ENCODE results near the gene PROX1. TPM values are rescaled to one million over a fixed set of nuclear protein-coding genes. Genes with fewer than 3 reads are reported as not detected.

The PROX1 gene
- total RNA-seq, 1 donor from 2014 or later, result 4.8 TPM

DNA sequence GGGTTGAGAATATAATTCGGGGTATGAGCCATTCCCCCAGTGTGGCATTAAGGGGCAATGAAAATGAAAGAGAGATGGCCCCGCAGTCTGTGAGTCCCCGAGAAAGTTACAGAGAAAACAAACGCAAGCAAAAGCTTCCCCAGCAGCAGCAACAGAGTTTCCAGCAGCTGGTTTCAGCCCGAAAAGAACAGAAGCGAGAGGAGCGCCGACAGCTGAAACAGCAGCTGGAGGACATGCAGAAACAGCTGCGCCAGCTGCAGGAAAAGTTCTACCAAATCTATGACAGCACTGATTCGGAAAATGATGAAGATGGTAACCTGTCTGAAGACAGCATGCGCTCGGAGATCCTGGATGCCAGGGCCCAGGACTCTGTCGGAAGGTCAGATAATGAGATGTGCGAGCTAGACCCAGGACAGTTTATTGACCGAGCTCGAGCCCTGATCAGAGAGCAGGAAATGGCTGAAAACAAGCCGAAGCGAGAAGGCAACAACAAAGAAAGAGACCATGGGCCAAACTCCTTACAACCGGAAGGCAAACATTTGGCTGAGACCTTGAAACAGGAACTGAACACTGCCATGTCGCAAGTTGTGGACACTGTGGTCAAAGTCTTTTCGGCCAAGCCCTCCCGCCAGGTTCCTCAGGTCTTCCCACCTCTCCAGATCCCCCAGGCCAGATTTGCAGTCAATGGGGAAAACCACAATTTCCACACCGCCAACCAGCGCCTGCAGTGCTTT is 9.4 kb downstream of the PROX1 start:
- DNase-seq (ENCODE audit: low read depth), result no peak
- Mint-ChIP-seq H3K27me3 (ENCODE audit: low read depth, unreplicated experiment) (peaks cover 19% of the 10 kb centered on the region), H3K4me3 (ENCODE audit: unreplicated experiment) (no peak overlapping the region), H3K9me3 (ENCODE audit: unreplicated experiment) (peaks cover 5% of the 10 kb centered on the region), H3K27ac (ENCODE audit: unreplicated experiment) (no peak overlapping the region), H3K36me3 (ENCODE audit: low read depth, unreplicated experiment) (peaks cover 11% of the 10 kb centered on the region), H3K4me1 (ENCODE audit: low read depth, unreplicated experiment) (no peaks in the 10 kb centered on the region)
- Histone ChIP-seq H3K4me1 (ENCODE audit: insufficient read depth, low read length) (peaks cover 4% of the 10 kb centered on the region), H3K27ac (ENCODE audit: low read depth, low read length) (no peak overlapping the region), H3K4me2 (ENCODE audit: low read length) (no peak overlapping the region), H3K79me2 (ENCODE audit: insufficient read depth, low read length) (no peaks in the 10 kb centered on the region), H3K27me3 (ENCODE audit: insufficient read depth, low read length) (peaks cover 2% of the 10 kb centered on the region), H3K4me3 (ENCODE audit: insufficient read depth, low read depth, low read length) (no peak overlapping the region), H3K9ac (ENCODE audit: low read length) (no peak overlapping the region), H2AFZ (ENCODE audit: low read depth, low read length) (no peak overlapping the region), H3K9me3 (ENCODE audit: insufficient read depth, low read depth, low read length) (no peaks in the 10 kb centered on the region), H4K20me1 (ENCODE audit: insufficient read depth, low read length) (no peaks in the 10 kb centered on the region), H3K36me3 (ENCODE audit: insufficient read depth, low read length) (no peaks in the 10 kb centered on the region)
- TF ChIP-seq, protein P1, sequence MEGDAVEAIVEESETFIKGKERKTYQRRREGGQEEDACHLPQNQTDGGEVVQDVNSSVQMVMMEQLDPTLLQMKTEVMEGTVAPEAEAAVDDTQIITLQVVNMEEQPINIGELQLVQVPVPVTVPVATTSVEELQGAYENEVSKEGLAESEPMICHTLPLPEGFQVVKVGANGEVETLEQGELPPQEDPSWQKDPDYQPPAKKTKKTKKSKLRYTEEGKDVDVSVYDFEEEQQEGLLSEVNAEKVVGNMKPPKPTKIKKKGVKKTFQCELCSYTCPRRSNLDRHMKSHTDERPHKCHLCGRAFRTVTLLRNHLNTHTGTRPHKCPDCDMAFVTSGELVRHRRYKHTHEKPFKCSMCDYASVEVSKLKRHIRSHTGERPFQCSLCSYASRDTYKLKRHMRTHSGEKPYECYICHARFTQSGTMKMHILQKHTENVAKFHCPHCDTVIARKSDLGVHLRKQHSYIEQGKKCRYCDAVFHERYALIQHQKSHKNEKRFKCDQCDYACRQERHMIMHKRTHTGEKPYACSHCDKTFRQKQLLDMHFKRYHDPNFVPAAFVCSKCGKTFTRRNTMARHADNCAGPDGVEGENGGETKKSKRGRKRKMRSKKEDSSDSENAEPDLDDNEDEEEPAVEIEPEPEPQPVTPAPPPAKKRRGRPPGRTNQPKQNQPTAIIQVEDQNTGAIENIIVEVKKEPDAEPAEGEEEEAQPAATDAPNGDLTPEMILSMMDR (IDR thresholded peaks at IDR 0.05; ENCODE audit: insufficient read depth, low read depth, low read length), result no peak
- no peak for TF ChIP-seq EZH2 (IDR thresholded peaks at IDR 0.05; ENCODE audit: insufficient read depth, low read length)
- no peak for FAIRE-seq

DNA sequence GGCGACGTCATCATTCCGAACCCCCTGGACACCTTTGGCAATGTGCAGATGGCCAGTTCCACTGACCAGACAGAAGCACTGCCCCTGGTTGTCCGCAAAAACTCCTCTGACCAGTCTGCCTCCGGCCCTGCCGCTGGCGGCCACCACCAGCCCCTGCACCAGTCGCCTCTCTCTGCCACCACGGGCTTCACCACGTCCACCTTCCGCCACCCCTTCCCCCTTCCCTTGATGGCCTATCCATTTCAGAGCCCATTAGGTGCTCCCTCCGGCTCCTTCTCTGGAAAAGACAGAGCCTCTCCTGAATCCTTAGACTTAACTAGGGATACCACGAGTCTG is 10.0 kb downstream of the PROX1 start:
- no peak for DNase-seq (ENCODE audit: low read depth)
- no peak overlapping the region for H2AFZ ChIP-seq (ENCODE audit: low read depth, low read length)
- H3K9ac ChIP-seq (ENCODE audit: low read length), result no peak overlapping the region
- no peak for FAIRE-seq
- peaks cover 2% of the 10 kb centered on the region for H3K27me3 ChIP-seq (ENCODE audit: insufficient read depth, low read length)
- H3K9me3 ChIP-seq (ENCODE audit: insufficient read depth, low read depth, low read length), result no peaks in the 10 kb centered on the region
- peaks cover 5% of the 10 kb centered on the region for H3K9me3 Mint-ChIP-seq (ENCODE audit: unreplicated experiment)
- peaks cover 3% of the 10 kb centered on the region for H3K4me1 Mint-ChIP-seq (ENCODE audit: low read depth, unreplicated experiment)
- H3K27me3 Mint-ChIP-seq (ENCODE audit: low read depth, unreplicated experiment), result peaks cover 15% of the 10 kb centered on the region
- peaks cover 8% of the 10 kb centered on the region for H3K4me1 ChIP-seq (ENCODE audit: insufficient read depth, low read length)
- H3K27ac Mint-ChIP-seq (ENCODE audit: unreplicated experiment), result no peak overlapping the region
- no peak overlapping the region for H3K4me3 ChIP-seq (ENCODE audit: insufficient read depth, low read depth, low read length)
- peaks cover 11% of the 10 kb centered on the region for H3K36me3 Mint-ChIP-seq (ENCODE audit: low read depth, unreplicated experiment)
- no peak overlapping the region for H3K4me2 ChIP-seq (ENCODE audit: low read length)
- TF ChIP-seq, protein P1 (IDR thresholded peaks at IDR 0.05; ENCODE audit: insufficient read depth, low read depth, low read length), result no peak
- TF ChIP-seq EZH2 (IDR thresholded peaks at IDR 0.05; ENCODE audit: insufficient read depth, low read length), result no peak
- H3K27ac ChIP-seq (ENCODE audit: low read depth, low read length), result no peak overlapping the region
- H3K79me2 ChIP-seq (ENCODE audit: insufficient read depth, low read length), result no peaks in the 10 kb centered on the region
- H3K4me3 Mint-ChIP-seq (ENCODE audit: unreplicated experiment), result no peak overlapping the region
- no peaks in the 10 kb centered on the region for H4K20me1 ChIP-seq (ENCODE audit: insufficient read depth, low read length)
- H3K36me3 ChIP-seq (ENCODE audit: insufficient read depth, low read length), result no peaks in the 10 kb centered on the region

DNA sequence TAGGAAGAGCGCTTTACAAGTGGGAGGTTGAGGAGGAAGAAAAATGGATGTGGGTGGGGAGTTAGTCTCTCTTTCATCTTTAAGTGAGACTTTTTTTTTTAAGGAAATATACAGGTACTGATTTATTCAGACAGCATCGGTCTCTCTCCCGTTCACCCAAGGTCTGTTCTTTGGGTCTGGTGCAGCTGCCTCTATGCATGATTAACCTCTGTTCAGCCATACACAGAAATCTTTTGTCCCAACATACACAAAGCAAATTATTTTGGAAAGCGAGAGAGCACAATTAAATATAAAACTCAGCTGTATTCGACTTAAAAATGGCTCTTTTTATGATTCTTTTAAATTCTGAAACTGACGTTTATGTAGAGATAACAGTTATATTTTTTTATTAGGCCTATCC is 11.0 kb downstream of the PROX1 start:
- DNase-seq (ENCODE audit: low read depth) (no peak), FAIRE-seq (no peak)
- Mint-ChIP-seq H3K27me3 (ENCODE audit: low read depth, unreplicated experiment) (peaks cover 12% of the 10 kb centered on the region), H3K4me3 (ENCODE audit: unreplicated experiment) (no peak overlapping the region), H3K4me1 (ENCODE audit: low read depth, unreplicated experiment) (peaks cover 3% of the 10 kb centered on the region), H3K36me3 (ENCODE audit: low read depth, unreplicated experiment) (peaks cover 11% of the 10 kb centered on the region), H3K27ac (ENCODE audit: unreplicated experiment) (no peak overlapping the region), H3K9me3 (ENCODE audit: unreplicated experiment) (peaks cover 5% of the 10 kb centered on the region)
- Histone ChIP-seq H3K27me3 (ENCODE audit: insufficient read depth, low read length) (peaks cover 2% of the 10 kb centered on the region), H3K79me2 (ENCODE audit: insufficient read depth, low read length) (no peaks in the 10 kb centered on the region), H3K4me3 (ENCODE audit: insufficient read depth, low read depth, low read length) (no peak overlapping the region), H3K4me2 (ENCODE audit: low read length) (no peak overlapping the region), H3K9ac (ENCODE audit: low read length) (no peak overlapping the region), H3K27ac (ENCODE audit: low read depth, low read length) (no peak overlapping the region), H3K9me3 (ENCODE audit: insufficient read depth, low read depth, low read length) (no peaks in the 10 kb centered on the region), H3K4me1 (ENCODE audit: insufficient read depth, low read length) (peaks cover 8% of the 10 kb centered on the region), H3K36me3 (ENCODE audit: insufficient read depth, low read length) (no peaks in the 10 kb centered on the region), H4K20me1 (ENCODE audit: insufficient read depth, low read length) (no peaks in the 10 kb centered on the region), H2AFZ (ENCODE audit: low read depth, low read length) (no peak overlapping the region)
- no peak for TF ChIP-seq EZH2 (IDR thresholded peaks at IDR 0.05; ENCODE audit: insufficient read depth, low read length)
- TF ChIP-seq, protein P1 (IDR thresholded peaks at IDR 0.05; ENCODE audit: insufficient read depth, low read depth, low read length), result no peak
